Measurements from ENCODE around the gene SLC20A1. TPM values are rescaled to one million over a fixed set of nuclear protein-coding genes. Genes with fewer than 3 reads are reported as not detected.
"Not testable (repeated sequence)": the region's sequence is repeated elsewhere in the genome, so short reads cannot be mapped to it uniquely, and the experiment has no call there.

SLC20A1 gene
- total and polyA plus RNA-seq, 2 experiments from 2014 or later = 11.4 to 22.9 TPM

- TF ChIP-seq CTCF (IDR thresholded peaks at IDR 0.05; ENCODE audit: low read depth, low read length) = no peak
- Histone ChIP-seq H3K27ac (no peak overlapping the region), H3K4me3 (no peak overlapping the region), H3K36me3 (no peaks in the 10 kb centered on the region), H3K4me1 (ENCODE audit: low read depth) (no peaks in the 10 kb centered on the region), H3K9me3 (ENCODE audit: low read depth) (no peaks in the 10 kb centered on the region), H3K27me3 (no peaks in the 10 kb centered on the region)
- peak in 1 of 2 donors; percentile 39 for DNase-seq (ENCODE audit: low read depth in 1 of 2, low spot score in 1 of 2)
These were observed 55.3 kb downstream of the SLC20A1 start for GRCh38 chr2:112701052-112701451.

GRCh38 chr2:112703684-112704083 is 57.9 kb downstream of the SLC20A1 start:
- H3K4me1 ChIP-seq (ENCODE audit: low read depth) = peaks cover 5% of the 10 kb centered on the region
- H3K9me3 ChIP-seq (ENCODE audit: low read depth) = no peaks in the 10 kb centered on the region
- no peak for DNase-seq (ENCODE audit: low read depth in 1 of 2, low spot score in 1 of 2)
- H3K4me3 ChIP-seq = no peak overlapping the region
- H3K27me3 ChIP-seq = no peaks in the 10 kb centered on the region
- no peak overlapping the region for H3K27ac ChIP-seq
- TF ChIP-seq CTCF (IDR thresholded peaks at IDR 0.05; ENCODE audit: low read depth, low read length) = no peak
- no peaks in the 10 kb centered on the region for H3K36me3 ChIP-seq

- Histone ChIP-seq H3K27ac (no peak overlapping the region), H3K27me3 (no peaks in the 10 kb centered on the region), H3K4me1 (ENCODE audit: low read depth) (peaks cover 7% of the 10 kb centered on the region), H3K4me3 (no peak overlapping the region), H3K36me3 (no peaks in the 10 kb centered on the region), H3K9me3 (ENCODE audit: low read depth) (no peaks in the 10 kb centered on the region)
- DNase-seq (ENCODE audit: low read depth in 1 of 2, low spot score in 1 of 2) = peak in 1 of 2 donors; percentile 34
- TF ChIP-seq CTCF (IDR thresholded peaks at IDR 0.05; ENCODE audit: low read depth, low read length) = no peak
These were observed 59.8 kb downstream of the SLC20A1 start for GRCh38 chr2:112705575-112705974.

- Histone ChIP-seq H3K27ac (no peak overlapping the region), H3K27me3 (no peaks in the 10 kb centered on the region), H3K4me3 (no peak overlapping the region), H3K9me3 (ENCODE audit: low read depth) (no peaks in the 10 kb centered on the region), H3K4me1 (ENCODE audit: low read depth) (peaks cover 7% of the 10 kb centered on the region), H3K36me3 (no peaks in the 10 kb centered on the region)
- no peak for TF ChIP-seq CTCF (IDR thresholded peaks at IDR 0.05; ENCODE audit: low read depth, low read length)
- DNase-seq (ENCODE audit: low read depth in 1 of 2, low spot score in 1 of 2) = peak in 1 of 2 donors; percentile 82
These were observed 60.5 kb downstream of the SLC20A1 start for GRCh38 chr2:112706170-112706664.

GRCh38 chr2:112706947-112707346 is 61.2 kb downstream of the SLC20A1 start:
- H3K27ac ChIP-seq; H3K27me3 ChIP-seq; H3K9me3 ChIP-seq (ENCODE audit: low read depth); H3K36me3 ChIP-seq; H3K4me3 ChIP-seq; DNase-seq (ENCODE audit: low read depth in 1 of 2, low spot score in 1 of 2); H3K4me1 ChIP-seq (ENCODE audit: low read depth): not testable (repeated sequence)

- Histone ChIP-seq H3K36me3 (no peaks in the 10 kb centered on the region), H3K27me3 (no peaks in the 10 kb centered on the region), H3K9me3 (ENCODE audit: low read depth) (no peaks in the 10 kb centered on the region), H3K4me1 (ENCODE audit: low read depth) (peaks cover 7% of the 10 kb centered on the region), H3K4me3 (no peak overlapping the region), H3K27ac (no peak overlapping the region)
- DNase-seq (ENCODE audit: low read depth in 1 of 2, low spot score in 1 of 2) = peak in 1 of 2 donors; percentile 27
- TF ChIP-seq CTCF (IDR thresholded peaks at IDR 0.05; ENCODE audit: low read depth, low read length) = no peak
These were observed 63.2 kb downstream of the SLC20A1 start for GRCh38 chr2:112708968-112709367.
